Hepatocyte (in vitro differentiated cells): ENCODE measurements around the gene DPM1.

Experiments
- EZH2 ChIP-seq: fragments of 200-600 bp; sonication (generic); IDR thresholded peaks from 2 replicates; pipeline ENCODE4 v1.6.1; 2016; ENCODE audit warnings: antibody characterized with exemption, mild to moderate bottlenecking, borderline replicate concordance
- EZH2phosphoT487 ChIP-seq: fragments of 200-600 bp; sonication (generic); IDR thresholded peaks from one replicate; pipeline ENCODE4 v1.6.1; 2018; ENCODE audit warnings: antibody characterized with exemption, mild to moderate bottlenecking, low read depth, moderate library complexity; ENCODE audit not compliant: unreplicated experiment, severe bottlenecking
- TF ChIP-seq, protein P1 (sequence below): fragments of 200-600 bp; sonication (generic); IDR thresholded peaks from 2 replicates; pipeline ENCODE4 v1.5.1; 2016; ENCODE audit warnings: antibody characterized with exemption, mild to moderate bottlenecking; ENCODE audit not compliant: poor library complexity

DNA sequence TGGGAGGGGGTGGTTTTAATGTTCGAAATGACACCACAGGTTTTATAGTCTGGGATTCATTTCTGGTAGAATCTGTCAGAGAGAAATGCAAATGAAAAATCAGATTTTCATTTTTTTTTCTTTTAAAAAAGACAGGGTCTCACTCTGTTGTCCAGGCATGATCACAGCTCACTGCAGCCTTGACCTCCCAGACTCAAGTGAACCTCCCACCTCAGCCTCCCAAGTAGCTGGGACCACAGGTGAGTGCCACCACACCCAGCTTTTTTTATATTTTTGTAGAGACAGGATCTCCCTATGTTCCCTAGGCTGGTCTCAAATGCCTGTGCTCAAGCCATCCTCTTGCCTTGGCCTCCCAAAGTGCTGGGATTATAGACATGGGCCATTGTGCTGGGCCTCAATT is 24.7 kb downstream of the DPM1 start:
- TF ChIP-seq, protein P1, sequence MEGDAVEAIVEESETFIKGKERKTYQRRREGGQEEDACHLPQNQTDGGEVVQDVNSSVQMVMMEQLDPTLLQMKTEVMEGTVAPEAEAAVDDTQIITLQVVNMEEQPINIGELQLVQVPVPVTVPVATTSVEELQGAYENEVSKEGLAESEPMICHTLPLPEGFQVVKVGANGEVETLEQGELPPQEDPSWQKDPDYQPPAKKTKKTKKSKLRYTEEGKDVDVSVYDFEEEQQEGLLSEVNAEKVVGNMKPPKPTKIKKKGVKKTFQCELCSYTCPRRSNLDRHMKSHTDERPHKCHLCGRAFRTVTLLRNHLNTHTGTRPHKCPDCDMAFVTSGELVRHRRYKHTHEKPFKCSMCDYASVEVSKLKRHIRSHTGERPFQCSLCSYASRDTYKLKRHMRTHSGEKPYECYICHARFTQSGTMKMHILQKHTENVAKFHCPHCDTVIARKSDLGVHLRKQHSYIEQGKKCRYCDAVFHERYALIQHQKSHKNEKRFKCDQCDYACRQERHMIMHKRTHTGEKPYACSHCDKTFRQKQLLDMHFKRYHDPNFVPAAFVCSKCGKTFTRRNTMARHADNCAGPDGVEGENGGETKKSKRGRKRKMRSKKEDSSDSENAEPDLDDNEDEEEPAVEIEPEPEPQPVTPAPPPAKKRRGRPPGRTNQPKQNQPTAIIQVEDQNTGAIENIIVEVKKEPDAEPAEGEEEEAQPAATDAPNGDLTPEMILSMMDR, result no peak
- TF ChIP-seq EZH2phosphoT487 (no peak), EZH2 (no peak)
